Stimulated activated effector memory CD8-positive, alpha-beta T cell treated with anti-CD3 and anti-CD28 coated beads, Interleukin-12 subunit alpha, Interleukin-12 subunit beta, amount 100 ng/mL, for 72 hours (primary cell): Measurements from ENCODE around the gene NHSL2.

Experiments
- ATAC-seq: fragments of 150-1000 bp; cut with Tn5 transposase; 2 replicates; pipeline ENCODE4 v1.10.0; 2021
- DNase-seq, 2 donors: peaks; one replicate each; pipeline ENCODE4 v3.0.0; 2021 to 2022; ENCODE audit warnings: low spot score in 2 of 2
- H3K27ac Mint-ChIP-seq: one replicate; pipeline ENCODE4 v1.8.0; 2022; ENCODE audit warnings: mild to moderate bottlenecking, mixed read lengths
- H3K36me3 Mint-ChIP-seq: one replicate; pipeline ENCODE4 v1.8.0; 2022; ENCODE audit warnings: mild to moderate bottlenecking, mixed read lengths
- H3K4me1 Mint-ChIP-seq: one replicate; pipeline ENCODE4 v1.8.0; 2022; ENCODE audit warnings: mixed read lengths
- H3K4me3 Mint-ChIP-seq: one replicate; pipeline ENCODE4 v1.8.0; 2022; ENCODE audit warnings: mild to moderate bottlenecking, mixed read lengths
- H3K9me3 Mint-ChIP-seq: one replicate; pipeline ENCODE4 v1.8.0; 2022; ENCODE audit warnings: mixed read lengths

The NHSL2 gene

GRCh38 chrX:72073633-72074032 lies 163.0 kb downstream of the NHSL2 start:
- ATAC-seq, result no peak
- H3K9me3 Mint-ChIP-seq, result no peaks in the 10 kb centered on the region
- H3K36me3 Mint-ChIP-seq, result no peaks in the 10 kb centered on the region
- DNase-seq, result no peak
- no peak overlapping the region for H3K4me3 Mint-ChIP-seq
- no peak overlapping the region for H3K27ac Mint-ChIP-seq
- H3K4me1 Mint-ChIP-seq, result peaks cover 29% of the 10 kb centered on the region

- H3K9me3 Mint-ChIP-seq, result no peaks in the 10 kb centered on the region
- DNase-seq (no peak), ATAC-seq (no peak)
- no peaks in the 10 kb centered on the region for H3K36me3 Mint-ChIP-seq
- H3K4me1 Mint-ChIP-seq, result peaks cover 13% of the 10 kb centered on the region
- H3K27ac Mint-ChIP-seq, result no peak overlapping the region
- no peak overlapping the region for H3K4me3 Mint-ChIP-seq
Observed at GRCh38 chrX:72078411-72078810, 167.8 kb downstream of the NHSL2 start.

- no peaks in the 10 kb centered on the region for H3K9me3 Mint-ChIP-seq
- H3K36me3 Mint-ChIP-seq, result no peaks in the 10 kb centered on the region
- H3K4me1 Mint-ChIP-seq, result peaks cover 13% of the 10 kb centered on the region
- no peak for ATAC-seq
- no peak overlapping the region for H3K4me3 Mint-ChIP-seq
- H3K27ac Mint-ChIP-seq, result no peak overlapping the region
- DNase-seq, result no peak
Observed at GRCh38 chrX:72079607-72080006, 169.0 kb downstream of the NHSL2 start.

GRCh38 chrX:72080150-72080549 lies 169.5 kb downstream of the NHSL2 start:
- Mint-ChIP-seq H3K36me3 (no peaks in the 10 kb centered on the region), H3K4me3 (no peak overlapping the region), H3K27ac (no peak overlapping the region), H3K4me1 (peaks cover 13% of the 10 kb centered on the region), H3K9me3 (no peaks in the 10 kb centered on the region)
- DNase-seq (no peak), ATAC-seq (no peak)

GRCh38 chrX:72080800-72081199 lies 170.2 kb downstream of the NHSL2 start:
- no peak overlapping the region for H3K27ac Mint-ChIP-seq
- DNase-seq (no peak), ATAC-seq (no peak)
- no peak overlapping the region for H3K4me3 Mint-ChIP-seq
- peaks cover 13% of the 10 kb centered on the region for H3K4me1 Mint-ChIP-seq
- H3K36me3 Mint-ChIP-seq, result no peaks in the 10 kb centered on the region
- H3K9me3 Mint-ChIP-seq, result no peaks in the 10 kb centered on the region

- DNase-seq, result no peak
- Mint-ChIP-seq H3K9me3 (no peaks in the 10 kb centered on the region), H3K4me1 (peaks cover 13% of the 10 kb centered on the region), H3K36me3 (no peaks in the 10 kb centered on the region), H3K27ac (no peak overlapping the region), H3K4me3 (no peak overlapping the region)
- ATAC-seq, result no peak
Observed at GRCh38 chrX:72081605-72082320, 171.1 kb downstream of the NHSL2 start.

GRCh38 chrX:72083291-72083690 lies 172.6 kb downstream of the NHSL2 start:
- Mint-ChIP-seq H3K4me3 (no peak overlapping the region), H3K36me3 (no peaks in the 10 kb centered on the region), H3K27ac (no peak overlapping the region), H3K9me3 (no peaks in the 10 kb centered on the region), H3K4me1 (peaks cover 11% of the 10 kb centered on the region)
- ATAC-seq, result no peak
- DNase-seq, result no peak

GRCh38 chrX:72084114-72084513 lies 173.5 kb downstream of the NHSL2 start:
- no peak for ATAC-seq
- DNase-seq, result no peak
- peaks cover 7% of the 10 kb centered on the region for H3K4me1 Mint-ChIP-seq
- H3K27ac Mint-ChIP-seq, result peak overlapping the region; percentile 60
- H3K36me3 Mint-ChIP-seq, result no peaks in the 10 kb centered on the region
- no peaks in the 10 kb centered on the region for H3K9me3 Mint-ChIP-seq
- no peak overlapping the region for H3K4me3 Mint-ChIP-seq

- Mint-ChIP-seq H3K36me3 (no peaks in the 10 kb centered on the region), H3K4me3 (no peak overlapping the region), H3K27ac (no peak overlapping the region), H3K4me1 (no peaks in the 10 kb centered on the region), H3K9me3 (no peaks in the 10 kb centered on the region)
- DNase-seq, result no peak
- no peak for ATAC-seq
Observed at GRCh38 chrX:72086995-72087394, 176.3 kb downstream of the NHSL2 start.

GRCh38 chrX:72088761-72089160 lies 178.1 kb downstream of the NHSL2 start:
- Mint-ChIP-seq H3K4me1 (no peaks in the 10 kb centered on the region), H3K9me3 (no peaks in the 10 kb centered on the region), H3K27ac (no peak overlapping the region), H3K36me3 (no peaks in the 10 kb centered on the region), H3K4me3 (no peak overlapping the region)
- DNase-seq (no peak), ATAC-seq (no peak)

- no peaks in the 10 kb centered on the region for H3K4me1 Mint-ChIP-seq
- H3K9me3 Mint-ChIP-seq, result no peaks in the 10 kb centered on the region
- no peaks in the 10 kb centered on the region for H3K36me3 Mint-ChIP-seq
- H3K27ac Mint-ChIP-seq, result no peak overlapping the region
- no peak overlapping the region for H3K4me3 Mint-ChIP-seq
- DNase-seq (no peak), ATAC-seq (no peak)
Observed at GRCh38 chrX:72089254-72089653, 178.6 kb downstream of the NHSL2 start.

GRCh38 chrX:72094894-72095293 lies 184.2 kb downstream of the NHSL2 start:
- H3K36me3 Mint-ChIP-seq, result no peaks in the 10 kb centered on the region
- peak overlapping the region; percentile 78 for H3K27ac Mint-ChIP-seq
- DNase-seq (peak in 1 of 2 donors; percentile 55), ATAC-seq (peak; percentile 91)
- H3K4me3 Mint-ChIP-seq, result no peak overlapping the region
- H3K9me3 Mint-ChIP-seq, result no peaks in the 10 kb centered on the region
- H3K4me1 Mint-ChIP-seq, result peaks cover 6% of the 10 kb centered on the region

GRCh38 chrX:72095370-72095769 lies 184.7 kb downstream of the NHSL2 start:
- no peak for ATAC-seq
- peaks cover 11% of the 10 kb centered on the region for H3K4me1 Mint-ChIP-seq
- H3K27ac Mint-ChIP-seq, result peak overlapping the region; percentile 78

GRCh38 chrX:72097098-72097497 lies 186.5 kb downstream of the NHSL2 start:
- ATAC-seq, result no peak

More at GRCh38 chrX:72095370-72095769, 184.7 kb downstream of the NHSL2 start:
- Mint-ChIP-seq H3K9me3 (no peaks in the 10 kb centered on the region), H3K4me3 (no peak overlapping the region), H3K36me3 (no peaks in the 10 kb centered on the region)
- no peak for DNase-seq

GRCh38 chrX:72100051-72100755 lies 189.6 kb downstream of the NHSL2 start:
- peak overlapping the region; percentile 70 for H3K27ac Mint-ChIP-seq
- H3K4me3 Mint-ChIP-seq, result peak overlapping the region; percentile 69
- H3K4me1 Mint-ChIP-seq, result peaks cover 44% of the 10 kb centered on the region
- H3K36me3 Mint-ChIP-seq, result peaks cover 12% of the 10 kb centered on the region
- DNase-seq (no peak), ATAC-seq (peak; percentile 72)
- H3K9me3 Mint-ChIP-seq, result no peaks in the 10 kb centered on the region

More at GRCh38 chrX:72097098-72097497, 186.5 kb downstream of the NHSL2 start:
- no peaks in the 10 kb centered on the region for H3K9me3 Mint-ChIP-seq
- no peak for DNase-seq
- H3K36me3 Mint-ChIP-seq, result peaks cover 7% of the 10 kb centered on the region
- no peak overlapping the region for H3K27ac Mint-ChIP-seq
- no peak overlapping the region for H3K4me3 Mint-ChIP-seq
- H3K4me1 Mint-ChIP-seq, result peaks cover 28% of the 10 kb centered on the region

- Mint-ChIP-seq H3K4me1 (peaks cover 44% of the 10 kb centered on the region), H3K4me3 (peak overlapping the region; percentile 69), H3K9me3 (no peaks in the 10 kb centered on the region), H3K36me3 (peaks cover 12% of the 10 kb centered on the region), H3K27ac (peak overlapping the region; percentile 70)
- ATAC-seq (peak; percentile 87), DNase-seq (peak; percentile 42 to 80)
Observed at GRCh38 chrX:72100824-72101351, 190.2 kb downstream of the NHSL2 start.
